Smooth muscle cell (in vitro differentiated cells): ENCODE data around the gene TBCD. TPM values are rescaled to one million over a fixed set of nuclear protein-coding genes. Genes with fewer than 3 reads are reported as not detected.
"Not testable (repeated sequence)": the region's sequence is repeated elsewhere in the genome, so short reads cannot be mapped to it uniquely, and the experiment has no call there.

Experiments used
- DNase-seq: peaks from one replicate; lab custom pipeline; 2025; ENCODE audit not compliant: unreplicated experiment; lab: John Stamatoyannopoulos, UW
- H2AFZ ChIP-seq: fragments of 200-600 bp; sonication (generic); 2 replicates; pipeline ENCODE4 v1.6.0; 2016; ENCODE audit warnings: antibody characterized with exemption, low read depth, mild to moderate bottlenecking
- H3F3A ChIP-seq: fragments of 200-600 bp; sonication (generic); 2 replicates; pipeline ENCODE4 v1.6.0; 2017; ENCODE audit warnings: antibody characterized with exemption, low read depth
- H3K27ac ChIP-seq: fragments of 200-600 bp; sonication (generic); 2 replicates; pipeline ENCODE4 v1.5.1; 2016; ENCODE audit warnings: low read depth, mild to moderate bottlenecking
- H3K27me3 ChIP-seq: fragments of 200-600 bp; sonication (generic); 2 replicates; pipeline ENCODE4 v1.6.1; 2016; ENCODE audit warnings: low read depth, mild to moderate bottlenecking
- H3K36me3 ChIP-seq: fragments of 200-600 bp; sonication (generic); 2 replicates; pipeline ENCODE4 v1.5.1; 2016; ENCODE audit warnings: low read depth
- H3K4me1 ChIP-seq: fragments of 200-600 bp; sonication (generic); 2 replicates; pipeline ENCODE4 v1.5.1; 2016; ENCODE audit warnings: low read depth
- H3K4me2 ChIP-seq: fragments of 200-600 bp; sonication (generic); 2 replicates; pipeline ENCODE4 v1.6.0; 2016; ENCODE audit warnings: mild to moderate bottlenecking
- H3K4me3 ChIP-seq: fragments of 200-600 bp; sonication (generic); 2 replicates; pipeline ENCODE4 v1.5.1; 2016; ENCODE audit warnings: mild to moderate bottlenecking
- H3K79me2 ChIP-seq: fragments of 200-600 bp; sonication (generic); 2 replicates; pipeline ENCODE4 v1.6.0; 2016; ENCODE audit warnings: low read depth, mild to moderate bottlenecking
- H3K9ac ChIP-seq: fragments of 200-600 bp; sonication (generic); 2 replicates; pipeline ENCODE4 v1.6.0; 2016; ENCODE audit warnings: low read depth
- H3K9me3 ChIP-seq: fragments of 200-600 bp; sonication (generic); replicated peaks from 2 replicates; pipeline ENCODE4 v1.5.1; 2016; ENCODE audit warnings: low read depth
- H4K20me1 ChIP-seq: fragments of 200-600 bp; sonication (generic); 2 replicates; pipeline ENCODE4 v1.6.0; 2016; ENCODE audit warnings: low read depth
- WGBS: methylation state at CpG from one replicate; pipeline ENCODE4 v1.1.7; 2016; ENCODE audit warnings: low lambda C conversion rate; 5-methylcytosine and 5-hydroxymethylcytosine counted together
- polyA plus RNA-seq: library from polyadenylated mRNA; unstranded; fragments of >200 nt; fragmentation: Nextera tagmentation; extraction: Ambion mirVana; gene quantifications from 2 replicates; pipeline ENCODE4 v1.2.1, GENCODE V29; 2016
- total RNA-seq: library from RNA; depleted of rRNA; stranded (reverse); fragments of >200 nt; gene quantifications from 2 replicates; pipeline ENCODE4 v1.2.3, GENCODE V29; 2014
- TF ChIP-seq, protein P1 (sequence below): fragments of 200-600 bp; sonication (generic); IDR thresholded peaks from 2 replicates; pipeline ENCODE4 v1.5.1; 2017; ENCODE audit warnings: borderline replicate concordance, mild to moderate bottlenecking, antibody characterized with exemption; ENCODE audit not compliant: insufficient read depth, poor library complexity, severe bottlenecking

Gene TBCD
- total and polyA plus RNA-seq, 2 experiments from 2014 or later, result 29.1 to 38.8 TPM

DNA sequence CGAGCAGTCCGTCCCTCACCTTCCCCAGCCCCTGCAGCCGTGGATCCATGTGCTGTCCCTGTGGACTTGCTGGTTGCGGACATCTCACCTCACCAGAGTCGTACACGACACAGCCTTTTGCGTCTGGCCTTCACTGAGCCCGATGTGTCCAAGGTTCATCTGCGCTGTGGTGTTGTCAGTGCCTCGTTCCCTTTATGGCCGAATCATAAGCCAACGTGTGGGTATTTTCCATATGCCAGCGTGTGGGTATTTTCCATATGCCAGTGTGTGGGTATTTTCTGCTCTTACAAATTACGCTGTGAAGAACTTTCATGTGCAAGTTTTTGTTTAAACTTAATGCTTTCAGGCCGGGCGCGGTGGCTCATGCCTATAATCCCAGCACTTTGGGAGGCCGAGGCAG, 31.6 kb downstream of the TBCD start:
- no peak overlapping the region for H3K4me2 ChIP-seq
- no peaks in the 10 kb centered on the region for H3K27me3 ChIP-seq
- no peaks in the 10 kb centered on the region for H3K9me3 ChIP-seq
- H3K9ac ChIP-seq, result no peak overlapping the region
- no peak overlapping the region for H3K4me3 ChIP-seq
- no peak overlapping the region for H2AFZ ChIP-seq
- no peaks in the 10 kb centered on the region for H3K79me2 ChIP-seq
- H3K27ac ChIP-seq, result no peak overlapping the region
- DNase-seq, result no peak
- no peaks in the 10 kb centered on the region for H3F3A ChIP-seq
- WGBS, result 97% methylated on average over 18 of the region's 18 CpGs
- no peaks in the 10 kb centered on the region for H3K36me3 ChIP-seq
- no peaks in the 10 kb centered on the region for H3K4me1 ChIP-seq
- TF ChIP-seq, protein P1, sequence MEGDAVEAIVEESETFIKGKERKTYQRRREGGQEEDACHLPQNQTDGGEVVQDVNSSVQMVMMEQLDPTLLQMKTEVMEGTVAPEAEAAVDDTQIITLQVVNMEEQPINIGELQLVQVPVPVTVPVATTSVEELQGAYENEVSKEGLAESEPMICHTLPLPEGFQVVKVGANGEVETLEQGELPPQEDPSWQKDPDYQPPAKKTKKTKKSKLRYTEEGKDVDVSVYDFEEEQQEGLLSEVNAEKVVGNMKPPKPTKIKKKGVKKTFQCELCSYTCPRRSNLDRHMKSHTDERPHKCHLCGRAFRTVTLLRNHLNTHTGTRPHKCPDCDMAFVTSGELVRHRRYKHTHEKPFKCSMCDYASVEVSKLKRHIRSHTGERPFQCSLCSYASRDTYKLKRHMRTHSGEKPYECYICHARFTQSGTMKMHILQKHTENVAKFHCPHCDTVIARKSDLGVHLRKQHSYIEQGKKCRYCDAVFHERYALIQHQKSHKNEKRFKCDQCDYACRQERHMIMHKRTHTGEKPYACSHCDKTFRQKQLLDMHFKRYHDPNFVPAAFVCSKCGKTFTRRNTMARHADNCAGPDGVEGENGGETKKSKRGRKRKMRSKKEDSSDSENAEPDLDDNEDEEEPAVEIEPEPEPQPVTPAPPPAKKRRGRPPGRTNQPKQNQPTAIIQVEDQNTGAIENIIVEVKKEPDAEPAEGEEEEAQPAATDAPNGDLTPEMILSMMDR, result no peak
- H4K20me1 ChIP-seq, result no peaks in the 10 kb centered on the region

DNA sequence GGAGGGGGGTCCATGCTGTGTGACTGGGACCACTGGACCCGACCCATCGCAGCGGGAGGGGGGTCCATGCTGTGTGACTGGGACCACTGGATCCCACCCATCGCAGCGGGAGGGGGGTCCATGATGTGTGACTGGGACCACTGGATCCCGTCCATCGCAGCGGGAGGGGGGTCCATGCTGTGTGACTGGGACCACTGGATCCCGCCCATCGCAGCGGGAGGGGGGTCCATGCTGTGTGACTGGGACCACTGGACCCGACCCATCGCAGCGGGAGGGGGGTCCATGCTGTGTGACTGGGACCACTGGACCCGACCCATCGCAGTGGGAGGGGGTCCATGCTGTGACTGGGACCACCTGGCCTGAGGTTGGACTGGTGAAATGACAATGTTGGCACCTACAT, 33.7 kb downstream of the TBCD start:
- not testable (repeated sequence) for H3K27me3 ChIP-seq, H3K4me1 ChIP-seq, H4K20me1 ChIP-seq, H2AFZ ChIP-seq, H3K79me2 ChIP-seq, DNase-seq, H3K36me3 ChIP-seq, H3K9me3 ChIP-seq, H3K9ac ChIP-seq, H3K27ac ChIP-seq, H3K4me2 ChIP-seq, H3F3A ChIP-seq, H3K4me3 ChIP-seq
- over 99% methylated on average over 14 of the region's 16 CpGs for WGBS

DNA sequence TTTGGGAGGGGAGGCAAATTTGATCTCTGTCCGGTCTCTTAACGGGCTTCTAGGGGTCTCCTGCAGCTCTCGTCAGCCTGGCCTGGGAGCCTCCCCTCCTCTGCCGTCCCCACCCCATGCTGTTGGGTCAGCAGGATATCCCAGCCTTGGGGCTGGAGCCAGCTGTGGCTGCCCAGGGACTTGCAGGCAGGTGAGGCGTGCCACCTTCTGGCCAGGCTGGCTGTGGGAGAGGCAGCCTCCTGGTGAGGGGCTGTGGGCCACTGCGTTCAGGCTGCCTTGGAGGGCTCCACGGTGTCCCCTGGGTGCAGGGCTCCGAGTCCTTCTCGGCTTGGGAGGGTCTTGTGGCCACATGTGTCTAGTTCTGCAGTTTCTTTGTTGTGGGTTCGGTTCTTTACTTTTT, 34.6 kb downstream of the TBCD start:
- Histone ChIP-seq H3K4me3 (no peak overlapping the region), H2AFZ (no peak overlapping the region), H3F3A (no peaks in the 10 kb centered on the region), H3K9me3 (no peaks in the 10 kb centered on the region), H3K79me2 (no peaks in the 10 kb centered on the region), H3K27ac (no peak overlapping the region), H3K4me1 (no peaks in the 10 kb centered on the region), H3K9ac (no peak overlapping the region), H3K4me2 (no peak overlapping the region), H3K36me3 (no peaks in the 10 kb centered on the region), H3K27me3 (no peaks in the 10 kb centered on the region), H4K20me1 (no peaks in the 10 kb centered on the region)
- WGBS, result 98% methylated on average over 10 of the region's 10 CpGs
- no peak for DNase-seq
- TF ChIP-seq, protein P1, result no peak

DNA sequence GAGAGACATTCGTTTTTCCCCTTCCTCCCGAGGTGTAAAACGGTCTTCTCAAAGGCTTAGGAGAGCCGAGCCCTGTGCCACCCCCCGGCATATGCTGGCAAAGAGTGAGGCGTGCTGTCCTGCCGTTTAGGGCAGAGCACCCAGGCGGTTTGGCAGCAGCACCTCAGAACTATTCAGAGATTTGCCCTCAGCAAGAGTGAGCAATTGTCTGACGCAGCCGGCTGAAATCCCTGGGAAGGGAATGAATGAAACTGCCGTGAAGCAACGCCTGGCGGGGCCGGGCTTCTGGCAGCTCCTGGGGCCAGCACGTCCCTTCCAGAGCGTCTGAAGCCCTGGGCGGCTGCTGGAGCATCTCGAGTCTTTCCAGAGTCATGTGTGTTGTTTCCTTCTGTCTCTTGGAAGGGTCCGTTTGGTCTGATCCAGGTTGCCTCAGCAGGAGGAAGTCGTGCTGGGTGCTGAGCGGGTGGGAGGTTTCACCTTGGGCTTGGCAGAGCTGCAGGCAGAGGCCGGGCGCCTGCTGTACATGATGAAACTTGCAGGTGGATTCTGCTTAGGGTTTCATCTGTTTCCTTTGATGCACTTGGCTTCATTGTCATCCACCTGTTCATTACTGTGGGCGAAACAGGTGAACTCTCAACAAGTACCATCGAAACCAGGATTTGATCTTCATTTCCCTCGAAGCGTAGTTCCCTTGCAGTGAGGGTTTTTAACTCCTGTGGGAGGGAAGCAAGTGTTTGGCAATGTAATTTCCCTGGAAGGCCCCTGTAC, 35.4 kb downstream of the TBCD start:
- Histone ChIP-seq H3K4me2 (no peak overlapping the region), H2AFZ (no peak overlapping the region), H4K20me1 (no peaks in the 10 kb centered on the region), H3K27ac (peak overlapping the region; percentile 17), H3K4me3 (no peak overlapping the region), H3K27me3 (no peaks in the 10 kb centered on the region), H3K9me3 (no peaks in the 10 kb centered on the region), H3K4me1 (no peaks in the 10 kb centered on the region), H3K36me3 (no peaks in the 10 kb centered on the region), H3K79me2 (peaks cover 2% of the 10 kb centered on the region), H3F3A (no peaks in the 10 kb centered on the region), H3K9ac (no peak overlapping the region)
- no peak for DNase-seq
- WGBS, result 91% methylated on average over 27 of the region's 27 CpGs
- TF ChIP-seq, protein P1, result no peak
